ENCODE data around the gene OLFML2B.

DNA sequence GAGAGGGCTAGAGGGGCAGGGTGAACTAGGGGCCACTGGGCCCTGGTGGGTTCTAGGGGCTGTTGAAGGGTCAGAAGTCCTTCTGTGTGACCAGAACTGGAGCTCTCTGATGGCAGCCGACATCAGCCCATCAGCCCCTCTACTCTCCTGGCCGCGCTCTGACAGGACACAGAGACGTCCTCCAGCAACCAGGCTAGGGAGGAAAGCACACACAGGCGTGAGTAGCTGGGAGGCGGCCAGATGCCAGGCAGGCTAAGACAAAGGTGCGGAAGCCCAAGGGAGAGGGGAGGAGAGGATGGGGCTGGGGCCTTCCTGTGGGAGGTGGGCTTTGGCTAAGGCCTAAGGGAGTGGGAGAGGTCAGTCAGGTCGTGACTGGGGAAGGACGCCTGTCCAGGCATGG lies 50.8 kb downstream of the OLFML2B start:
- TF ChIP-seq, protein P1, sequence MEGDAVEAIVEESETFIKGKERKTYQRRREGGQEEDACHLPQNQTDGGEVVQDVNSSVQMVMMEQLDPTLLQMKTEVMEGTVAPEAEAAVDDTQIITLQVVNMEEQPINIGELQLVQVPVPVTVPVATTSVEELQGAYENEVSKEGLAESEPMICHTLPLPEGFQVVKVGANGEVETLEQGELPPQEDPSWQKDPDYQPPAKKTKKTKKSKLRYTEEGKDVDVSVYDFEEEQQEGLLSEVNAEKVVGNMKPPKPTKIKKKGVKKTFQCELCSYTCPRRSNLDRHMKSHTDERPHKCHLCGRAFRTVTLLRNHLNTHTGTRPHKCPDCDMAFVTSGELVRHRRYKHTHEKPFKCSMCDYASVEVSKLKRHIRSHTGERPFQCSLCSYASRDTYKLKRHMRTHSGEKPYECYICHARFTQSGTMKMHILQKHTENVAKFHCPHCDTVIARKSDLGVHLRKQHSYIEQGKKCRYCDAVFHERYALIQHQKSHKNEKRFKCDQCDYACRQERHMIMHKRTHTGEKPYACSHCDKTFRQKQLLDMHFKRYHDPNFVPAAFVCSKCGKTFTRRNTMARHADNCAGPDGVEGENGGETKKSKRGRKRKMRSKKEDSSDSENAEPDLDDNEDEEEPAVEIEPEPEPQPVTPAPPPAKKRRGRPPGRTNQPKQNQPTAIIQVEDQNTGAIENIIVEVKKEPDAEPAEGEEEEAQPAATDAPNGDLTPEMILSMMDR (IDR thresholded peaks at IDR 0.05), result no peak
- TF ChIP-seq POLR2A (IDR thresholded peaks at IDR 0.05), result no peak

Data from uterus (tissue), 2 donors.